HEK293T (cell line): ENCODE results near the gene KIZ.

Experiments used
- CTCF ChIA-PET: fragments of 350-600 bp; formaldehyde crosslinking; extraction: SDS; loops from one replicate; lab custom pipeline; 2021; ENCODE audit warnings: antibody characterized with exemption, inconsistent platforms; lab: Yijun Ruan, JAX
- POLR2A ChIA-PET: fragments of 350-600 bp; formaldehyde crosslinking; extraction: SDS; loops from one replicate; lab custom pipeline; 2020; ENCODE audit warnings: antibody characterized with exemption, inconsistent platforms; lab: Yijun Ruan, JAX
- DNase-seq: peaks from one replicate; pipeline ENCODE4 v3.0.0; 2012; ENCODE audit warnings: mixed read lengths; ENCODE audit errors: extremely low spot score
- ARNT ChIP-seq: fragments of 450-650 bp; IDR thresholded peaks from 2 replicates; pipeline ENCODE4 v1.6.1; 2017; ENCODE audit warnings: mild to moderate bottlenecking
- CTBP1 ChIP-seq: fragments of 450-650 bp; IDR thresholded peaks from 2 replicates; pipeline ENCODE4 v1.6.1; 2016; ENCODE audit warnings: borderline replicate concordance
- ELF4 ChIP-seq: fragments of 450-650 bp; IDR thresholded peaks from 2 replicates; pipeline ENCODE4 v1.6.1; 2017; ENCODE audit warnings: antibody characterized with exemption
- FOXA1 ChIP-seq: fragments of 450-650 bp; IDR thresholded peaks from 2 replicates; pipeline ENCODE4 v1.6.1; 2016; ENCODE audit warnings: mild to moderate bottlenecking
- FOXK2 ChIP-seq: fragments of 450-650 bp; IDR thresholded peaks from 2 replicates; pipeline ENCODE4 v1.6.1; 2016; ENCODE audit warnings: mild to moderate bottlenecking
- FOXM1 ChIP-seq: fragments of 450-650 bp; IDR thresholded peaks from 2 replicates; pipeline ENCODE4 v1.6.1; 2017; ENCODE audit warnings: mild to moderate bottlenecking, borderline replicate concordance
- HDGF ChIP-seq: fragments of 450-650 bp; IDR thresholded peaks from 2 replicates; pipeline ENCODE4 v1.6.1; 2017; ENCODE audit warnings: antibody characterized with exemption, borderline replicate concordance
- L3MBTL2 ChIP-seq: fragments of 450-650 bp; conservative IDR thresholded peaks from 2 replicates; pipeline ENCODE4 v1.6.1; 2016; ENCODE audit warnings: mild to moderate bottlenecking
- LEF1 ChIP-seq: fragments of 450-650 bp; IDR thresholded peaks from 2 replicates; pipeline ENCODE4 v1.6.1; 2017; ENCODE audit warnings: mild to moderate bottlenecking, borderline replicate concordance
- NFRKB ChIP-seq: fragments of 450-650 bp; IDR thresholded peaks from 2 replicates; pipeline ENCODE4 v1.6.1; 2016; ENCODE audit warnings: mild to moderate bottlenecking, moderate library complexity
- PKNOX1 ChIP-seq: fragments of 450-650 bp; IDR thresholded peaks from 2 replicates; pipeline ENCODE4 v1.6.1; 2016
- SUZ12 ChIP-seq: fragments of 450-650 bp; IDR thresholded peaks from 2 replicates; pipeline ENCODE4 v1.6.1; 2016; ENCODE audit warnings: mild to moderate bottlenecking
- TARDBP ChIP-seq: fragments of 450-650 bp; IDR thresholded peaks from 2 replicates; pipeline ENCODE4 v1.6.1; 2016
- ZNF384 ChIP-seq: fragments of 450-650 bp; IDR thresholded peaks from 2 replicates; pipeline ENCODE4 v1.6.1; 2016

The KIZ gene

GRCh38 chr20:21104921-21105320, 21.0 kb upstream of the KIZ start:
- CTCF ChIA-PET, result no interaction called here
- no peak for DNase-seq
- POLR2A ChIA-PET, result no interaction called here
- TF ChIP-seq ELF4 (no peak), L3MBTL2 (no peak), FOXA1 (no peak), HDGF (no peak), FOXM1 (no peak), PKNOX1 (no peak), LEF1 (no peak), TARDBP (no peak), FOXK2 (no peak), NFRKB (no peak)

GRCh38 chr20:21105429-21106170, 20.3 kb upstream of the KIZ start:
- ChIA-PET CTCF (no interaction called here), POLR2A (no interaction called here)
- no peak for TF ChIP-seq ELF4
- TF ChIP-seq NFRKB, result no peak
- TF ChIP-seq CTBP1, result no peak
- no peak for TF ChIP-seq FOXK2
- TF ChIP-seq FOXA1, result no peak
- TF ChIP-seq TARDBP, result no peak
- TF ChIP-seq HDGF, result no peak
- no peak for TF ChIP-seq PKNOX1
- DNase-seq, result no peak

GRCh38 chr20:21106171-21107017, 19.5 kb upstream of the KIZ start, which contains the start of gene LINC00237:
LINC00237 (minus strand) TSS chr20:21106358.
- no peak for DNase-seq
- no peak for TF ChIP-seq TARDBP
- TF ChIP-seq LEF1, result no peak
- POLR2A ChIA-PET, result no interaction called here
- CTCF ChIA-PET, result no interaction called here

GRCh38 chr20:21109144-21109543, 16.7 kb upstream of the KIZ start:
- DNase-seq, result no peak
- TF ChIP-seq L3MBTL2 (no peak), PKNOX1 (no peak), TARDBP (no peak), SUZ12 (no peak), ZNF384 (no peak)
- ChIA-PET CTCF (no interaction called here), POLR2A (no interaction called here)

- TF ChIP-seq ARNT, result no peak
- TF ChIP-seq ZNF384, result no peak
- no peak for TF ChIP-seq ELF4
- TF ChIP-seq LEF1, result no peak
- no peak for TF ChIP-seq PKNOX1
- no peak for TF ChIP-seq FOXA1
- ChIA-PET POLR2A (no interaction called here), CTCF (no interaction called here)
- no peak for DNase-seq
These were observed 15.1 kb upstream of the KIZ start for GRCh38 chr20:21110811-21111210.

- POLR2A ChIA-PET, result no interaction called here
- no peak for TF ChIP-seq ZNF384
- TF ChIP-seq PKNOX1, result no peak
- TF ChIP-seq TARDBP, result no peak
- no peak for TF ChIP-seq ARNT
- no peak for TF ChIP-seq NFRKB
- no peak for TF ChIP-seq CTBP1
- CTCF ChIA-PET, result no interaction called here
- no peak for DNase-seq
These were observed 14.5 kb upstream of the KIZ start for GRCh38 chr20:21111416-21111815.
